Smooth muscle cell (in vitro differentiated cells): ENCODE data around the gene TMEM253. TPM values are rescaled to one million over a fixed set of nuclear protein-coding genes. Genes with fewer than 3 reads are reported as not detected.

ENCODE experiments used
- DNase-seq: peaks from one replicate; lab custom pipeline; 2025; ENCODE audit not compliant: unreplicated experiment; lab: John Stamatoyannopoulos, UW
- H2AFZ ChIP-seq: fragments of 200-600 bp; sonication (generic); 2 replicates; pipeline ENCODE4 v1.6.0; 2016; ENCODE audit warnings: antibody characterized with exemption, low read depth, mild to moderate bottlenecking
- H3F3A ChIP-seq: fragments of 200-600 bp; sonication (generic); 2 replicates; pipeline ENCODE4 v1.6.0; 2017; ENCODE audit warnings: antibody characterized with exemption, low read depth
- H3K27ac ChIP-seq: fragments of 200-600 bp; sonication (generic); 2 replicates; pipeline ENCODE4 v1.5.1; 2016; ENCODE audit warnings: low read depth, mild to moderate bottlenecking
- H3K27me3 ChIP-seq: fragments of 200-600 bp; sonication (generic); 2 replicates; pipeline ENCODE4 v1.6.1; 2016; ENCODE audit warnings: low read depth, mild to moderate bottlenecking
- H3K36me3 ChIP-seq: fragments of 200-600 bp; sonication (generic); 2 replicates; pipeline ENCODE4 v1.5.1; 2016; ENCODE audit warnings: low read depth
- H3K4me1 ChIP-seq: fragments of 200-600 bp; sonication (generic); 2 replicates; pipeline ENCODE4 v1.5.1; 2016; ENCODE audit warnings: low read depth
- H3K4me2 ChIP-seq: fragments of 200-600 bp; sonication (generic); 2 replicates; pipeline ENCODE4 v1.6.0; 2016; ENCODE audit warnings: mild to moderate bottlenecking
- H3K4me3 ChIP-seq: fragments of 200-600 bp; sonication (generic); 2 replicates; pipeline ENCODE4 v1.5.1; 2016; ENCODE audit warnings: mild to moderate bottlenecking
- H3K79me2 ChIP-seq: fragments of 200-600 bp; sonication (generic); 2 replicates; pipeline ENCODE4 v1.6.0; 2016; ENCODE audit warnings: low read depth, mild to moderate bottlenecking
- H3K9ac ChIP-seq: fragments of 200-600 bp; sonication (generic); 2 replicates; pipeline ENCODE4 v1.6.0; 2016; ENCODE audit warnings: low read depth
- H3K9me3 ChIP-seq: fragments of 200-600 bp; sonication (generic); replicated peaks from 2 replicates; pipeline ENCODE4 v1.5.1; 2016; ENCODE audit warnings: low read depth
- H4K20me1 ChIP-seq: fragments of 200-600 bp; sonication (generic); 2 replicates; pipeline ENCODE4 v1.6.0; 2016; ENCODE audit warnings: low read depth
- CTCF ChIP-seq: fragments of 200-600 bp; sonication (generic); IDR thresholded peaks from 2 replicates; pipeline ENCODE4 v1.5.1; 2017; ENCODE audit warnings: borderline replicate concordance, mild to moderate bottlenecking, antibody characterized with exemption; ENCODE audit not compliant: insufficient read depth, poor library complexity, severe bottlenecking
- WGBS: methylation state at CpG from one replicate; pipeline ENCODE4 v1.1.7; 2016; ENCODE audit warnings: low lambda C conversion rate; 5-methylcytosine and 5-hydroxymethylcytosine counted together
- polyA plus RNA-seq: library from polyadenylated mRNA; unstranded; fragments of >200 nt; fragmentation: Nextera tagmentation; extraction: Ambion mirVana; gene quantifications from 2 replicates; pipeline ENCODE4 v1.2.1, GENCODE V29; 2016
- total RNA-seq: library from RNA; depleted of rRNA; stranded (reverse); fragments of >200 nt; gene quantifications from 2 replicates; pipeline ENCODE4 v1.2.3, GENCODE V29; 2014

TMEM253 gene
- total and polyA plus RNA-seq, 2 experiments from 2014 or later, result 0.41 to 1.0 TPM

GRCh38 chr14:21084998-21085853, 15.6 kb upstream of the TMEM253 start:
- no peak for DNase-seq

GRCh38 chr14:21086908-21087293, 14.0 kb upstream of the TMEM253 start:
- Histone ChIP-seq H3K9ac (peak overlapping the region; percentile 57), H3K27ac (peak overlapping the region; percentile 90)
- 90% methylated on average over 4 of the region's 4 CpGs for WGBS

More at GRCh38 chr14:21084998-21085853, 15.6 kb upstream of the TMEM253 start:
- Histone ChIP-seq H3K36me3 (peaks cover 4% of the 10 kb centered on the region), H3K9ac (peak overlapping the region; percentile 72), H3K4me3 (no peak overlapping the region), H3K4me1 (no peaks in the 10 kb centered on the region), H3K27me3 (no peaks in the 10 kb centered on the region), H4K20me1 (peaks cover 42% of the 10 kb centered on the region), H3K4me2 (no peak overlapping the region), H3K27ac (peak overlapping the region; percentile 90), H3K79me2 (no peaks in the 10 kb centered on the region), H3K9me3 (no peaks in the 10 kb centered on the region), H2AFZ (no peak overlapping the region), H3F3A (peaks cover 63% of the 10 kb centered on the region)
- TF ChIP-seq CTCF, result no peak
- WGBS, result 71% methylated on average over 17 of the region's 17 CpGs

GRCh38 chr14:21087294-21088091, 13.4 kb upstream of the TMEM253 start:
- peak overlapping the region; percentile 90 for H3K27ac ChIP-seq
- WGBS, result 31% methylated on average over 19 of the region's 19 CpGs
- H3K27me3 ChIP-seq, result no peaks in the 10 kb centered on the region
- no peak for TF ChIP-seq CTCF
- H3K9ac ChIP-seq, result peak overlapping the region; percentile 57
- H3K4me2 ChIP-seq, result no peak overlapping the region
- H4K20me1 ChIP-seq, result peaks cover 28% of the 10 kb centered on the region
- H3K79me2 ChIP-seq, result no peaks in the 10 kb centered on the region
- H3K4me3 ChIP-seq, result no peak overlapping the region
- no peak for DNase-seq
- no peaks in the 10 kb centered on the region for H3K4me1 ChIP-seq
- H3K9me3 ChIP-seq, result no peaks in the 10 kb centered on the region
- no peak overlapping the region for H2AFZ ChIP-seq
- peaks cover 65% of the 10 kb centered on the region for H3F3A ChIP-seq
- H3K36me3 ChIP-seq, result peaks cover 4% of the 10 kb centered on the region

More at GRCh38 chr14:21086908-21087293, 14.0 kb upstream of the TMEM253 start:
- Histone ChIP-seq H3K4me2 (no peak overlapping the region), H3K4me1 (no peaks in the 10 kb centered on the region), H3K27me3 (no peaks in the 10 kb centered on the region), H3K4me3 (no peak overlapping the region), H2AFZ (no peak overlapping the region), H4K20me1 (peaks cover 34% of the 10 kb centered on the region), H3F3A (peaks cover 70% of the 10 kb centered on the region), H3K9me3 (no peaks in the 10 kb centered on the region), H3K36me3 (peaks cover 4% of the 10 kb centered on the region), H3K79me2 (no peaks in the 10 kb centered on the region)
- TF ChIP-seq CTCF, result no peak
- no peak for DNase-seq
